ENCODE measurements around the gene DYNLT1. TPM values are rescaled to one million over a fixed set of nuclear protein-coding genes. Genes with fewer than 3 reads are reported as not detected.
"Not testable (repeated sequence)": the region's sequence is repeated elsewhere in the genome, so short reads cannot be mapped to it uniquely, and the experiment has no call there.

The DYNLT1 gene
- total and polyA plus RNA-seq, 9 of the 15 experiments (the other 6 are each of a cell fraction or from before 2014, with no cell fraction given): 42.2 to 583 (median 127) TPM

GRCh38 chr6:158606935-158607334 is 37.6 kb downstream of the DYNLT1 start (continued):
- TF ChIP-seq MAFK (IDR thresholded peaks at IDR 0.05; ENCODE audit: low read length) (no peak), ZNF3 (CRISPR knock-in tag; IDR thresholded peaks at IDR 0.05) (no peak), PHB (CRISPR knock-in tag; IDR thresholded peaks at IDR 0.05) (no peak), PTTG1 (tag; IDR thresholded peaks at IDR 0.05; ENCODE audit: low read depth) (no peak), SP2 (IDR thresholded peaks at IDR 0.05; ENCODE audit: extremely low read depth, low read depth, low read length, poor library complexity, severe bottlenecking) (no peak)

- H3K27ac ChIP-seq (ENCODE audit: extremely low read depth, low read depth, low read length); H2AFZ ChIP-seq (ENCODE audit: low read depth, low read length); ATAC-seq; in situ Hi-C loops (cut with MboI); H3K79me2 ChIP-seq (ENCODE audit: control insufficient read depth, insufficient read depth, low read length); H3K4me1 ChIP-seq (replicated peaks in 1 of 2; ENCODE audit: control insufficient read depth in 2 of 2, insufficient read depth in 2 of 2, low read length in 2 of 2); intact Hi-C loops (cut with micrococcal nuclease); H4K20me1 ChIP-seq (replicated peaks; ENCODE audit: control insufficient read depth, insufficient read depth, low read length); H3K4me2 ChIP-seq (ENCODE audit: insufficient read depth, low read length); FAIRE-seq; H3K9ac ChIP-seq (ENCODE audit: insufficient read depth in 1 of 2, low read depth in 2 of 2, low read length in 2 of 2); BruUV-seq (replicated peaks); H3K4me3 ChIP-seq; H3K27me3 ChIP-seq (ENCODE audit: control insufficient read depth in 2 of 2, insufficient read depth in 2 of 2, low read length in 2 of 2); H3K9me3 ChIP-seq (replicated peaks; ENCODE audit: control insufficient read depth, insufficient read depth, low read depth, low read length); DNase-seq (ENCODE audit: extremely low read depth in 1 of 4, low spot score in 3 of 4); H3K9me1 ChIP-seq (ENCODE audit: control insufficient read depth, insufficient read depth, low read length): not testable (repeated sequence)
- TF ChIP-seq TFAP4 (CRISPR knock-in tag; IDR thresholded peaks at IDR 0.05; ENCODE audit: borderline replicate concordance): peak; percentile 19; the same call in 1 of the 2 replicates
- TF ChIP-seq ZBTB33 (CRISPR knock-in tag; IDR thresholded peaks at IDR 0.05): peak; percentile 94
- WGBS (ENCODE audit: insufficient coverage, low coverage, missing lambda C conversion rate): 85% methylated on average over 13 of the region's 15 CpGs
- ChIA-PET CTCF (ENCODE audit: low intra/inter-chr PET ratio) (interaction anchor here (0.8 kb wide), 2 partner anchors 161 to 392 kb away, joined by 3 read pairs; no protein-coding TSS in a partner anchor), POLR2A (interaction anchor here (0.6 to 1.0 kb wide), 3 partner anchors 17 to 53 kb away, joined by 3 read pairs; no protein-coding TSS in a partner anchor)
- H3K36me3 ChIP-seq (ENCODE audit: control insufficient read depth, insufficient read depth, low read length): peaks cover 94% of the 10 kb centered on the region
Observed at GRCh38 chr6:158606011-158606410, 38.5 kb downstream of the DYNLT1 start.
